ENCODE measurements around the gene ELL.

GRCh38 chr19:18415178-18415867, 106.5 kb downstream of the ELL start:
- TF ChIP-seq CTCF (IDR thresholded peaks at IDR 0.05; ENCODE audit: extremely low read depth in 1 of 2, insufficient read depth in 1 of 2, low read depth in 1 of 2, low read length in 2 of 2) = no peak
- TF ChIP-seq MAX (IDR thresholded peaks at IDR 0.05; ENCODE audit: insufficient read depth, insufficient read length) = no peak
- TF ChIP-seq POLR2A (IDR thresholded peaks at IDR 0.05; ENCODE audit: low read depth, low read length) = peak; percentile 92
- peak; percentile 69 for TF ChIP-seq POLR2AphosphoS5 (IDR thresholded peaks at IDR 0.05; ENCODE audit: insufficient read depth, low read depth, low read length)
- TF ChIP-seq EZH2 (IDR thresholded peaks at IDR 0.05; ENCODE audit: borderline replicate concordance, low read depth, low read length, severe bottlenecking) = no peak
- TF ChIP-seq FOS (IDR thresholded peaks at IDR 0.05; ENCODE audit: borderline replicate concordance, insufficient read depth, low read length) = no peak
